Hepatocyte (in vitro differentiated cells): ENCODE results near the gene DYRK3. TPM values are rescaled to one million over a fixed set of nuclear protein-coding genes. Genes with fewer than 3 reads are reported as not detected.
"Not testable (repeated sequence)": the region's sequence is repeated elsewhere in the genome, so short reads cannot be mapped to it uniquely, and the experiment has no call there.

Experiments
- DNase-seq: peaks from one replicate; pipeline ENCODE4 v3.0.0-alpha.2; 2016; ENCODE audit warnings: low spot score
- H2AFZ ChIP-seq: fragments of 200-600 bp; sonication (generic); 2 replicates; pipeline ENCODE4 v1.6.0; 2016; ENCODE audit warnings: antibody characterized with exemption, mild to moderate bottlenecking
- H3K27ac ChIP-seq: fragments of 200-600 bp; sonication (generic); 2 replicates; pipeline ENCODE4 v1.5.1; 2016; ENCODE audit warnings: mild to moderate bottlenecking
- H3K27me3 ChIP-seq: fragments of 200-600 bp; sonication (generic); 2 replicates; pipeline ENCODE4 v1.6.1; 2016
- H3K36me3 ChIP-seq: fragments of 200-600 bp; sonication (generic); replicated peaks from 2 replicates; pipeline ENCODE4 v1.5.1; 2016; ENCODE audit warnings: low read depth; ENCODE audit not compliant: insufficient read depth
- H3K4me1 ChIP-seq: fragments of 200-600 bp; sonication (generic); 2 replicates; pipeline ENCODE4 v1.5.1; 2016; ENCODE audit warnings: mild to moderate bottlenecking, moderate library complexity; ENCODE audit not compliant: insufficient read depth
- H3K4me2 ChIP-seq: fragments of 200-600 bp; sonication (generic); 2 replicates; pipeline ENCODE4 v1.6.0; 2016
- H3K4me3 ChIP-seq: fragments of 200-600 bp; sonication (generic); 2 replicates; pipeline ENCODE4 v1.5.1; 2016; ENCODE audit warnings: mild to moderate bottlenecking
- H3K79me2 ChIP-seq: fragments of 200-600 bp; sonication (generic); 2 replicates; pipeline ENCODE4 v1.6.0; 2017; ENCODE audit warnings: mild to moderate bottlenecking
- H3K9me2 ChIP-seq: fragments of 200-600 bp; sonication (generic); replicated peaks from 2 replicates; pipeline ENCODE4 v1.6.0; 2017; ENCODE audit warnings: mild to moderate bottlenecking; ENCODE audit not compliant: insufficient read depth
- H3K9me3 ChIP-seq: fragments of 200-600 bp; sonication (generic); 2 replicates; pipeline ENCODE4 v1.5.1; 2016; ENCODE audit warnings: low read depth, mild to moderate bottlenecking
- H4K20me1 ChIP-seq: fragments of 200-600 bp; sonication (generic); 2 replicates; pipeline ENCODE4 v1.6.0; 2016; ENCODE audit warnings: mild to moderate bottlenecking; ENCODE audit not compliant: insufficient read depth, poor library complexity, severe bottlenecking
- CTCF ChIP-seq: fragments of 200-600 bp; sonication (generic); IDR thresholded peaks from 2 replicates; pipeline ENCODE4 v1.5.1; 2016; ENCODE audit warnings: antibody characterized with exemption, mild to moderate bottlenecking; ENCODE audit not compliant: poor library complexity
- EZH2 ChIP-seq: fragments of 200-600 bp; sonication (generic); IDR thresholded peaks from 2 replicates; pipeline ENCODE4 v1.6.1; 2016; ENCODE audit warnings: antibody characterized with exemption, mild to moderate bottlenecking, borderline replicate concordance
- EZH2phosphoT487 ChIP-seq: fragments of 200-600 bp; sonication (generic); IDR thresholded peaks from one replicate; pipeline ENCODE4 v1.6.1; 2018; ENCODE audit warnings: antibody characterized with exemption, mild to moderate bottlenecking, low read depth, moderate library complexity; ENCODE audit not compliant: unreplicated experiment, severe bottlenecking
- WGBS: methylation state at CpG from one replicate; pipeline ENCODE4 v1.1.6; 2016; ENCODE audit warnings: low lambda C conversion rate; ENCODE audit errors: missing lambda C conversion rate; 5-methylcytosine and 5-hydroxymethylcytosine counted together
- polyA plus RNA-seq: library from polyadenylated mRNA; unstranded; fragments of >200 nt; fragmentation: Nextera tagmentation; extraction: Ambion mirVana; gene quantifications from 2 replicates; pipeline ENCODE4 v1.2.1, GENCODE V29; 2016
- total RNA-seq: library from RNA; depleted of rRNA; stranded (reverse); fragments of >200 nt; gene quantifications from 2 replicates; pipeline ENCODE4 v1.2.3, GENCODE V29; 2014

Gene DYRK3
- total and polyA plus RNA-seq, 2 experiments from 2014 or later = 5.8 to 6.2 TPM

DNA sequence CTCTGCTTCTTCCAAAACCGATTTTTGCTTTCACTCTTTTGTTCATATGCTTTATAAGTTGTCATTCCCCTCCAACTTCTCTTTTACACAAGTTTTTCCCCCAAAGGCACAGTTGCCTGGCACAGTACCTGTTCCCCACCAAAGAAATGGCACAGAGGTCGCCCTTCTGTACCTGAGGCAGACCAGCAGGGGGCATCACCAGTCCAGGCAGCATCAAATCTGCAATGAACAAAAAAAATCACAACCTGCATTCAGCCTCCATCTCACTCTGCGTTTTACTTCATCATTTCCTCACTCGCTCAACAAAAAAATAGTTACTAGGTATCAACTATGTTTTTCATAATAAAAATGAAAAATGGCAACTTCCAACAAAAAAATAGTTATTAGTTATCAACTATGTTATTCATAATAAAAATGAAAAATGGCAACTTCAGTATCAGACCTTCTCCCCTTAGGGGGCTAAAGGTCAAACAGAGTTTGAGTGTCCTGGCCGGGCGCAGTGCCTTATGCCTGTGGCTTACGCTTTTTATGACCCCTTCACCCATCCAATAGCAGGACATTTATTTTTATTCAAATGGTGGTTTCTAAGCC, 27.1 kb upstream of the DYRK3 start:
- Histone ChIP-seq H3K36me3 (no peaks in the 10 kb centered on the region), H3K4me3 (no peak overlapping the region), H3K9me3 (no peaks in the 10 kb centered on the region), H3K27me3 (no peaks in the 10 kb centered on the region), H3K4me1 (peaks cover 5% of the 10 kb centered on the region), H3K27ac (no peak overlapping the region), H4K20me1 (no peaks in the 10 kb centered on the region), H2AFZ (no peak overlapping the region), H3K79me2 (peaks cover 13% of the 10 kb centered on the region), H3K4me2 (no peak overlapping the region), H3K9me2 (no peaks in the 10 kb centered on the region)
- 83% methylated on average over 7 of the region's 7 CpGs for WGBS
- peak; percentile 62 for DNase-seq
- no peak for TF ChIP-seq EZH2
- TF ChIP-seq CTCF = peak; percentile 62

GRCh38 chr1:206609229-206609991, 25.9 kb upstream of the DYRK3 start:
- Histone ChIP-seq H3K4me1 (peaks cover 5% of the 10 kb centered on the region), H3K36me3 (no peaks in the 10 kb centered on the region), H3K79me2 (peaks cover 13% of the 10 kb centered on the region), H3K4me2 (no peak overlapping the region), H3K9me2 (no peaks in the 10 kb centered on the region), H3K27ac (no peak overlapping the region), H3K27me3 (no peaks in the 10 kb centered on the region), H4K20me1 (no peaks in the 10 kb centered on the region), H3K9me3 (no peaks in the 10 kb centered on the region), H3K4me3 (no peak overlapping the region), H2AFZ (no peak overlapping the region)
- 94% methylated on average over 4 of the region's 4 CpGs for whole genome bisulfite sequencing
- TF ChIP-seq CTCF = no peak
- no peak for DNase-seq

DNA sequence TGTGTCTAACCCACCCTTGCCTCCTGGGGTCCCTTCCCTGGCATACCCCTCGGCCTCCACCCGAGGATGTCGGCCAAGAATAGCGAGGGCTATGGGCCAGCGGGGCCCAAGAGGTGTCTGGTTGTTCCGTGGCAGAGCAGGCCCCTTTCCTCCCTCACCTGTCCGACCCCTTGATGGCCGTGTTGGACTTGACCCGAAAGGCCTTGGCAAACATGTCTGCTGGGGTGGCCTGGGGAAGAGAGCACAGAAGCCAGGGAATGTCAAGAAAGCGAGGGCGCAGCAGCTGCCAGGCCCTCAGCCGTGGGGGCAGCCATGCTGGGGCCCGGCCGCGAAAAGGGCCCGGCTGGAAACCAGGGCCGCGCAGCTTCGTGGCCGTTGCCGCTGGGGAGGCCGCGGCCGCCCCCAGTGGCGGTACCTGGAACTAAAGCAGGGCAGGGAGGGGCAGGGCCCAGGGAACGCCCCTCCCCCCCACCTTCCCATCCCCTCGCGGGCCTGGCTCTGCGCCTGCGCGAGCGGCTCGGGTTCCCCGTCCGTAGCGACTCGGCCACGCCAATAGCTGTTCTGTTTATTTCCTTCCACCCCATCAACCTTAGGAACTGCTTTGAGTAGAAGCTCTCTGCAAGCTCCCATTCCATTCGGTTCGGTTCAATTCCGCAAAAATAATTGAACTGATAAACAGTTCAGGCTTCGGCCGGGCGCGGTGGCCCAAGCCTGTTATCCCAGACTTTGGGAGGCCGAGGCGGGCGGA, 23.0 kb upstream of the DYRK3 start, which contains the start of gene EIF2D:
EIF2D (minus strand) TSS at position 337 of the 748 bp plus-strand sequence; CDS start at position 214, 123 bp downstream.
- Histone ChIP-seq H3K27ac (peak within 1 kb of the TSS; percentile 98), H3K4me2 (peak within 1 kb of the TSS; percentile 91), H4K20me1 (no peaks in the 10 kb centered on the region), H3K79me2 (peaks cover 13% of the 10 kb centered on the region), H3K4me1 (peaks cover 5% of the 10 kb centered on the region), H3K36me3 (no peaks in the 10 kb centered on the region), H3K9me3 (no peaks in the 10 kb centered on the region), H3K9me2 (no peaks in the 10 kb centered on the region), H3K4me3 (peak within 1 kb of the TSS; percentile 90), H3K27me3 (no peaks in the 10 kb centered on the region), H2AFZ (peak within 1 kb of the TSS; percentile 93)
- WGBS = 13% methylated on average over 42 of the region's 48 CpGs
- peak; percentile 98 for DNase-seq
- TF ChIP-seq EZH2phosphoT487 (no peak), EZH2 (no peak), CTCF (peak; percentile 94)

- H3K9me3 ChIP-seq, H3K4me2 ChIP-seq, H3K27ac ChIP-seq, H3K27me3 ChIP-seq, H2AFZ ChIP-seq, H3K4me1 ChIP-seq, H3K4me3 ChIP-seq, H3K36me3 ChIP-seq, H3K79me2 ChIP-seq, H4K20me1 ChIP-seq, H3K9me2 ChIP-seq, DNase-seq: not testable (repeated sequence)
- 89% methylated on average over 2 of the region's 2 CpGs for WGBS
Observed at GRCh38 chr1:206626396-206626795, 8.9 kb upstream of the DYRK3 start.
